HG02938 (cell line): Measurements from ENCODE around the gene FRMD4A.
"Not testable (repeated sequence)": the region's sequence is repeated elsewhere in the genome, so short reads cannot be mapped to it uniquely, and the experiment has no call there.

Source experiments
- ATAC-seq: cut with Tn5 transposase; IDR thresholded peaks from one replicate; pipeline ENCODE4 v1.9.1; 2021; ENCODE audit warnings: mild to moderate bottlenecking, moderate library complexity; ENCODE audit not compliant: unreplicated experiment

The FRMD4A gene

DNA sequence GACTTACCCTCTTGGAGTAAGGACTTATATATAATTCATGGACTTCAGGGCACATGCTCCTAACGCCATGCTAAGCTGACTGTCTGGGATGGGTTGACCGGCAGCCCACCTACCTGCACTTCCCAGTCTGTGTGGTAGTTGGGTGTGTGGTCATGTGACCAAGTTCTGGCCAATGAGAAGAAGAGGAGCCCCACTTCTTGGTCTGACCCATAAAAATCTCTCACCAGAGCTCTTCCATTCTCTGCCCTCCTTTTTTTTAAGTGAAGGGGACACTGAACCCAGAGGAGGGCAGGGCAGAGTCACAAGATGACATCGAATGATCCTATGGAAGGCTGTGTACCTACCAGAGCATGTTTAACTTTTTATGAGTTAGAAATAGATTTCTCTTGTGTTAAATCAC lies 370.1 kb downstream of the FRMD4A start:
- no peak for ATAC-seq

GRCh38 chr10:13959443-13960359 lies 371.0 kb downstream of the FRMD4A start:
- ATAC-seq = no peak

- ATAC-seq = no peak
Observed at GRCh38 chr10:13957856-13958255, 372.9 kb downstream of the FRMD4A start.

GRCh38 chr10:13956826-13957225 lies 373.9 kb downstream of the FRMD4A start:
- ATAC-seq = no peak

- ATAC-seq = no peak
Observed at GRCh38 chr10:13955409-13956068, 375.2 kb downstream of the FRMD4A start.

GRCh38 chr10:13954195-13954594 lies 376.5 kb downstream of the FRMD4A start:
- not testable (repeated sequence) for ATAC-seq

GRCh38 chr10:13953371-13953770 lies 377.4 kb downstream of the FRMD4A start:
- ATAC-seq = no peak

GRCh38 chr10:13950543-13950939 lies 380.2 kb downstream of the FRMD4A start:
- ATAC-seq = no peak

GRCh38 chr10:13949844-13950542 lies 380.7 kb downstream of the FRMD4A start:
- no peak for ATAC-seq

DNA sequence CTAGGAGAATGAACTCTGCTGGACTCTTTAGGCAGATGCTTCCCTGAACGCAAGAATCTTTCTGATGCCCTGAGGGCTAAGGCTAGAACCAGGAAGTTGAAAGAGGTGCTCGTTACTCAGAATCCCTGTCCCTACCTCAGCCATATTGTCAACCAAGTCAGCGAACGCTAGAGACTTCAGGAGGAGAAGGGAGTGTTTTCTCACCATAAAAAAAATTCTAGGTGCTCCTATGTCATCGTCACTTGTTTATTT lies 384.6 kb downstream of the FRMD4A start:
- no peak for ATAC-seq

- no peak for ATAC-seq
Observed at GRCh38 chr10:13945390-13946208, 385.1 kb downstream of the FRMD4A start.

GRCh38 chr10:13944823-13945222 lies 385.9 kb downstream of the FRMD4A start:
- ATAC-seq = no peak

DNA sequence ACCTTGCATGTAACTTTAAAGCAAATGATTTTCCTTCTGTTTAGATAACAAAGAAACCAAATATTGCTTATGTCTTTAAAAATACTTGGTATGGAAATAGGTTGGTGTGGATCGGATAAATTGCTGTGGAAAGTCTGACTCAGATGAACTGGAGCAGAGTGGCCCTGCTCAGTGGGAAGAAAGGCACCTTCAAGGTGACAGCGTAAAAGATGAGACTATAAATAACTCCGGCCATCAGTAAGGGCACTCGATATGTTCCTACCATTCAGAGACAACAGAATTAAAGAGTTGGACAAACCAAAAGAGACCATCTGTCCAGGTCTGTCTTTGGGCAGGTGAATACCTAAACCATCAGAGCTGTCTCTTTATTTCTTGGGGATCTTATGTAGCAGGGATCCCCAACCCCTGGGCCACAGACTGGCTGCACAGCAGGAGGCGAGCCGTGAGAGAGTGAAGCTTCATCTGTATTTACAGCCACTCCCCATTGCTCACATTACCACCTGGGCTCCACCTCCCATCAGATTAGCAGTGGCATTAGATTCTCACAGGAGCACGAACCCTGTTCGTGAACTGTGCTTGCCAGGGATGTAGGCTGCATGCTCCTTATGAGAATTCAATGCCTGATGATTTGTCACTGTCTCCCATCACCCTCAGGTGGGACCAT lies 386.9 kb downstream of the FRMD4A start:
- no peak for ATAC-seq

DNA sequence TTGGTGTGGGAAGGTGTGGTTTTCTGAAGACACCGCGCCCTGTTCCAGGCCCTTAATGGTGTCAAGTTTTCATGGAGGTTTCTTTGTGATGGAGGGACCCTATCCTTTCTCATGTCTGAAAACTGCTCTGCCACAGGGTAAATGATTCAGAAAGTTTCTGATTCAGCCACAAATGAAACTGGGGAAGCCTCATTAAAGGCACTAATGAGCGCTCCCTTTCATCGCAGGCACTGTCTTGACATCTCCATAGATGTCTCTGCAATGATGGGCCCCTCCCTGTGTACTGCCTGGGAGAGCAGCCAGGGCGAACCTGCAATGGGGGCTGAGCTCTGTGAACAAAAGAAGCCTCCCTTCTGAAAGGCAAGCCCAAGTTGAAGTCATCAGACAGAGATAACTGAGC lies 388.7 kb downstream of the FRMD4A start:
- no peak for ATAC-seq

- no peak for ATAC-seq
Observed at GRCh38 chr10:13939391-13939790, 391.3 kb downstream of the FRMD4A start.

- ATAC-seq = no peak
Observed at GRCh38 chr10:13938950-13939349, 391.8 kb downstream of the FRMD4A start.

DNA sequence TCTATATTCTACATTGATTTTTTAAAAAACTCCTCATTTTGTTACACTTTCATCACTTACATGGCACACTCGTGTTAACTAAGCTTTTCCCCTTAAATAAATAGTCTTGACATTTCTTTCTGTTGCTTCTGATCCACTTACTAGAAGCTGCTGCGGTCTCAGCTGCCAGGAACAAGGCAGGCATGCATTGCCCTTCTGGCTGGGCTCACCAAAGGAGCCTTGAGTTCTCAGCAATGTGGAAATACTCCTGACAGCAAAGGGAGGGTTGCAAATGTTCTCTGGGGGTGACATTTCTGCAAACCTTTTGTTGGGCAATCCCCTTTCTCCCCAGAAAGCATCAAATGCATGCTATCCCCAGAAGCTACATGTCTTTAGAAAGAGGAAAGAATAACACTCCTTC lies 393.9 kb downstream of the FRMD4A start:
- no peak for ATAC-seq

- ATAC-seq = no peak
Observed at GRCh38 chr10:13930120-13930519, 400.6 kb downstream of the FRMD4A start.

DNA sequence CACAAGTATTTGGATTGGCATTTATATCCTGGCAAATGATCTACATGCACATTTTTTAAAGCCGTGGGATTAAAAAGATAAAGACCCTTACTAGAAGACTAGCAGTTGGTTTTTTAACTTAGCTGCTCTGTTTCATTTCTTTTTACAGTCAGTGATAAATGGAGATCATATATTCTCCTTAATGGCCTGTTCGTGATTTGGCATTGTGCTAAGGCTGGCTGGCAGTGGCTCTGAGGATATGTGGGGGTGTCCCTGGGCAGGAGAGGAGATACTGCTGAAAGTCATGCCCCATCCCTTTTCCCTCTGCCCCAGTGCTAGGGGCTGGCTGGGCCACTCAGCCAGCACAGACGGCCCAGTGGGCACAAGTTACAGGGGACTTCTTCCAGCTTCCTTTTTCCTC lies 402.3 kb downstream of the FRMD4A start:
- ATAC-seq = no peak

- ATAC-seq = no peak
Observed at GRCh38 chr10:13925971-13926780, 404.5 kb downstream of the FRMD4A start.
